H9 (cell line): ENCODE data around the gene SLC1A7. TPM values are rescaled to one million over a fixed set of nuclear protein-coding genes. Genes with fewer than 3 reads are reported as not detected.
A peak's percentile ranks its signal among the peaks of the same experiment; 100 is the strongest.

Experiments
- DNase-seq: peaks from one replicate; pipeline ENCODE4 v3.0.0-alpha.2; 2017
- H2AFZ ChIP-seq: one replicate; pipeline ENCODE4 v1.6.1; 2013; ENCODE audit warnings: mild to moderate bottlenecking, low read length, control low read depth, moderate library complexity
- H2AK5ac ChIP-seq: 2 replicates; pipeline ENCODE4 v1.6.1; 2013; ENCODE audit warnings: low read length, control low read depth, mixed read lengths; ENCODE audit not compliant: insufficient read length
- H2BK120ac ChIP-seq: one replicate; pipeline ENCODE4 v1.6.1; 2013; ENCODE audit warnings: low read depth, mild to moderate bottlenecking, low read length, control low read depth, inconsistent platforms; ENCODE audit not compliant: poor library complexity, severe bottlenecking
- H2BK12ac ChIP-seq: 2 replicates; pipeline ENCODE4 v1.6.1; 2013; ENCODE audit warnings: low read length, control low read depth, mixed read lengths, low read depth; ENCODE audit not compliant: insufficient read length
- H2BK15ac ChIP-seq: 2 replicates; pipeline ENCODE4 v1.6.1; 2013; ENCODE audit warnings: low read depth, low read length, control low read depth
- H2BK20ac ChIP-seq: one replicate; pipeline ENCODE4 v1.6.1; 2013; ENCODE audit warnings: low read depth, mild to moderate bottlenecking, low read length, control low read depth, inconsistent platforms; ENCODE audit not compliant: poor library complexity, severe bottlenecking
- H2BK5ac ChIP-seq: 2 replicates; pipeline ENCODE4 v1.6.1; 2013; ENCODE audit warnings: low read length, control low read depth, mixed read lengths; ENCODE audit not compliant: insufficient read length
- H3K14ac ChIP-seq: 2 replicates; pipeline ENCODE4 v1.6.1; 2013; ENCODE audit warnings: low read length, control low read depth; ENCODE audit not compliant: insufficient read depth
- H3K18ac ChIP-seq: 2 replicates; pipeline ENCODE4 v1.6.1; 2013; ENCODE audit warnings: low read depth, mild to moderate bottlenecking, mixed read lengths, low read length, control low read depth; ENCODE audit not compliant: insufficient read length
- H3K23ac ChIP-seq: 2 replicates; pipeline ENCODE4 v1.6.1; 2013; ENCODE audit warnings: low read length, control low read depth, mixed read lengths, low read depth; ENCODE audit not compliant: insufficient read length
- H3K23me2 ChIP-seq: 2 replicates; pipeline ENCODE4 v1.6.1; 2013; ENCODE audit warnings: low read depth, mild to moderate bottlenecking, mixed read lengths, low read length, control low read depth; ENCODE audit not compliant: insufficient read length, poor library complexity, severe bottlenecking
- H3K27ac ChIP-seq: 2 replicates; pipeline ENCODE4 v1.5.1; 2013; ENCODE audit warnings: low read length, control low read depth, mixed read lengths, low read depth; ENCODE audit not compliant: insufficient read length
- H3K27me3 ChIP-seq: 2 replicates; pipeline ENCODE4 v1.6.1; 2013; ENCODE audit warnings: low read length, control low read depth, inconsistent platforms; ENCODE audit not compliant: insufficient read depth
- H3K4ac ChIP-seq: 2 replicates; pipeline ENCODE4 v1.6.1; 2013; ENCODE audit warnings: low read depth, mild to moderate bottlenecking, control low read depth, inconsistent platforms, low read length, moderate library complexity
- H3K4me1 ChIP-seq: 2 replicates; pipeline ENCODE4 v1.6.1; 2013; ENCODE audit warnings: low read length, control low read depth, inconsistent platforms; ENCODE audit not compliant: insufficient read depth
- H3K4me2 ChIP-seq: 2 replicates; pipeline ENCODE4 v1.6.1; 2013; ENCODE audit warnings: low read length, control low read depth, mixed read lengths; ENCODE audit not compliant: insufficient read length, insufficient read depth
- H3K56ac ChIP-seq: 2 replicates; pipeline ENCODE4 v1.6.1; 2013; ENCODE audit warnings: low read depth, mild to moderate bottlenecking, mixed read lengths, low read length, control low read depth; ENCODE audit not compliant: insufficient read length
- H3K79me1 ChIP-seq: 2 replicates; pipeline ENCODE4 v1.6.1; 2013; ENCODE audit warnings: low read depth, mild to moderate bottlenecking, moderate library complexity, low read length, control low read depth, inconsistent platforms; ENCODE audit not compliant: insufficient read depth, poor library complexity, severe bottlenecking
- H3K79me2 ChIP-seq: 2 replicates; pipeline ENCODE4 v1.6.1; 2013; ENCODE audit warnings: low read length, control low read depth, inconsistent platforms; ENCODE audit not compliant: insufficient read depth
- H3K9ac ChIP-seq: 2 replicates; pipeline ENCODE4 v1.6.1; 2013; ENCODE audit warnings: low read length, control low read depth, mixed read lengths; ENCODE audit not compliant: insufficient read length; ENCODE audit errors: extremely low read depth
- H3K9me3 ChIP-seq: one replicate; pipeline ENCODE4 v1.6.1; 2013; ENCODE audit warnings: low read depth, low read length, inconsistent platforms; ENCODE audit not compliant: control insufficient read depth
- H3T11ph ChIP-seq: one replicate; pipeline ENCODE4 v1.6.1; 2013; ENCODE audit warnings: mild to moderate bottlenecking, low read length, control low read depth, inconsistent platforms
- H4K20me1 ChIP-seq: one replicate; pipeline ENCODE4 v1.6.1; 2013; ENCODE audit not compliant: control insufficient read depth, insufficient read length, insufficient read depth
- H4K5ac ChIP-seq: 2 replicates; pipeline ENCODE4 v1.6.1; 2013; ENCODE audit warnings: low read depth, mild to moderate bottlenecking, mixed read lengths, low read length, control low read depth; ENCODE audit not compliant: insufficient read length
- H4K8ac ChIP-seq: replicated peaks from 2 replicates; pipeline ENCODE4 v1.6.1; 2013; ENCODE audit warnings: low read length, control low read depth, mixed read lengths, low read depth; ENCODE audit not compliant: insufficient read length
- H4K91ac ChIP-seq: 2 replicates; pipeline ENCODE4 v1.6.1; 2013; ENCODE audit warnings: low read depth, mild to moderate bottlenecking, moderate library complexity, mixed read lengths, low read length, control low read depth; ENCODE audit not compliant: insufficient read length
- H3K27ac Mint-ChIP-seq, 3 experiments: 2 replicates in 2 of 3; 3 replicates in 1 of 3; pipeline ENCODE4 v1.8.0; 2020 to 2021; ENCODE audit warnings: mixed read lengths in 3 of 3, mild to moderate bottlenecking in 1 of 3, moderate library complexity in 1 of 3
- H3K27me3 Mint-ChIP-seq: 2 replicates; pipeline ENCODE4 v1.8.0; 2021; ENCODE audit warnings: low read depth, mild to moderate bottlenecking, moderate library complexity, mixed read lengths
- H3K36me3 Mint-ChIP-seq, 3 experiments: 2 replicates in 2 of 3; 3 replicates in 1 of 3; pipeline ENCODE4 v1.8.0; 2020 to 2021; ENCODE audit warnings: low read depth in 3 of 3, mixed read lengths in 3 of 3; ENCODE audit not compliant: insufficient read depth in 1 of 3
- H3K4me1 Mint-ChIP-seq, 2 experiments: 2 replicates each; pipeline ENCODE4 v1.8.0; 2020; ENCODE audit warnings: mixed read lengths in 2 of 2
- H3K4me3 Mint-ChIP-seq, 2 experiments: 2 replicates in 1 of 2; 3 replicates in 1 of 2; pipeline ENCODE4 v1.8.0; 2020 to 2021; ENCODE audit warnings: mild to moderate bottlenecking in 2 of 2, mixed read lengths in 2 of 2, moderate library complexity in 1 of 2
- H3K9me3 Mint-ChIP-seq, 2 experiments: 2 replicates in 1 of 2; 3 replicates in 1 of 2; pipeline ENCODE4 v1.8.0; 2020; ENCODE audit warnings: mild to moderate bottlenecking in 2 of 2, mixed read lengths in 2 of 2, moderate library complexity in 1 of 2
- WGBS: extraction: QIAGEN DNeasy Blood & Tissue Kit; methylation state at CpG from one replicate; pipeline ENCODE4 v1.1.7; 2013; ENCODE audit warnings: missing lambda C conversion rate, low lambda C conversion rate, mixed read lengths; ENCODE audit not compliant: insufficient read length; ENCODE audit errors: extremely low coverage; 5-methylcytosine and 5-hydroxymethylcytosine counted together
- total RNA-seq: library from RNA; stranded (reverse); gene quantifications from 2 replicates; pipeline ENCODE4 v1.2.1, GENCODE V29; 2021
- TF ChIP-seq, protein P1 (sequence below): fragments of 200-600 bp; sonication (generic); conservative IDR thresholded peaks from 3 replicates; pipeline ENCODE4 v1.8.0; 2021; ENCODE audit warnings: antibody characterized with exemption, mild to moderate bottlenecking

Gene SLC1A7
- total RNA-seq, 1 experiment from 2014 or later: not detected

DNA sequence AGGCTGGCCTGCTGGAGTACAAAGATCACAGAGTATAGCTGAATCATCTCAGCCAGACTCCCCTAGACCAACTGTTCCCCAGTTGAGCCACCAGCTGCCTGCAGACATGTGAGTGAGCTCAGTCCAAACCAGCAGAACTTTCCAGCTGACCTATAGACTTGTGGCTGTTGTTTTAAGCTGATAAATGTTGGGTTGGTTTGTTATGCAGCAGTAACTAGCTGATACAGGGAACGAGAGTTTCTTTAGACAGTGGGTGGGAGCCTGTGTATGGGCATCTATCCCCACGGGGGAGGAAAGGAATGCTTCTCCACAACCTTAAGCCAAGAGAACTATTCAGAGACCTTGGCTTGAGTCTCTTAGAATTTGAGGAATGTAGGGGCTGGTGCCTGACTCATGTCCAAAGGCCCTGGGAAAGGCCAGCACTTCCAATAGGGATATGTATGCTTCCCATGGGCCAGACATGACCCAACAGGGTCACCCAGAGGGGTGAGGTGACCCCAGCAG lies 30.1 kb downstream of the SLC1A7 start:
- Histone ChIP-seq H3K56ac (no peak overlapping the region), H3K27me3 (no peaks in the 10 kb centered on the region), H2BK12ac (no peak overlapping the region), H3K27ac (no peak overlapping the region), H3K4me2 (no peak overlapping the region), H2BK5ac (no peak overlapping the region), H3T11ph (no peak overlapping the region), H2AFZ (no peak overlapping the region), H3K9ac (no peak overlapping the region), H4K8ac (no peak overlapping the region), H3K23ac (no peak overlapping the region), H2BK120ac (no peak overlapping the region), H3K79me2 (no peaks in the 10 kb centered on the region), H2BK15ac (no peak overlapping the region), H2BK20ac (no peak overlapping the region), H4K91ac (no peak overlapping the region), H3K23me2 (no peaks in the 10 kb centered on the region), H3K4ac (no peak overlapping the region), H3K18ac (no peak overlapping the region), H3K14ac (no peak overlapping the region), H2AK5ac (no peak overlapping the region), H3K4me1 (no peaks in the 10 kb centered on the region; the same call in 1 of the 2 replicates), H3K79me1 (no peaks in the 10 kb centered on the region), H4K20me1 (peaks cover 2% of the 10 kb centered on the region), H3K9me3 (no peaks in the 10 kb centered on the region), H4K5ac (no peak overlapping the region)
- TF ChIP-seq, protein P1, sequence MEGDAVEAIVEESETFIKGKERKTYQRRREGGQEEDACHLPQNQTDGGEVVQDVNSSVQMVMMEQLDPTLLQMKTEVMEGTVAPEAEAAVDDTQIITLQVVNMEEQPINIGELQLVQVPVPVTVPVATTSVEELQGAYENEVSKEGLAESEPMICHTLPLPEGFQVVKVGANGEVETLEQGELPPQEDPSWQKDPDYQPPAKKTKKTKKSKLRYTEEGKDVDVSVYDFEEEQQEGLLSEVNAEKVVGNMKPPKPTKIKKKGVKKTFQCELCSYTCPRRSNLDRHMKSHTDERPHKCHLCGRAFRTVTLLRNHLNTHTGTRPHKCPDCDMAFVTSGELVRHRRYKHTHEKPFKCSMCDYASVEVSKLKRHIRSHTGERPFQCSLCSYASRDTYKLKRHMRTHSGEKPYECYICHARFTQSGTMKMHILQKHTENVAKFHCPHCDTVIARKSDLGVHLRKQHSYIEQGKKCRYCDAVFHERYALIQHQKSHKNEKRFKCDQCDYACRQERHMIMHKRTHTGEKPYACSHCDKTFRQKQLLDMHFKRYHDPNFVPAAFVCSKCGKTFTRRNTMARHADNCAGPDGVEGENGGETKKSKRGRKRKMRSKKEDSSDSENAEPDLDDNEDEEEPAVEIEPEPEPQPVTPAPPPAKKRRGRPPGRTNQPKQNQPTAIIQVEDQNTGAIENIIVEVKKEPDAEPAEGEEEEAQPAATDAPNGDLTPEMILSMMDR: no peak
- peaks cover 4 to 9% of the 10 kb centered on the region in 2 experiments; a peak in 2 of 5 replicates for H3K9me3 Mint-ChIP-seq
- WGBS: no CpG with 5 or more reads among the region's 2 CpGs
- peaks cover 43 to 53% of the 10 kb centered on the region in 2 experiments for H3K4me1 Mint-ChIP-seq
- H3K36me3 Mint-ChIP-seq: no peaks in the 10 kb centered on the region
- no peak overlapping the region for H3K27ac Mint-ChIP-seq
- no peak for DNase-seq
- peak overlapping the region in 1 of 2 experiments; percentile 53; a peak in 1 of 5 replicates for H3K4me3 Mint-ChIP-seq
- peaks cover 25% of the 10 kb centered on the region for H3K27me3 Mint-ChIP-seq
